IMR-90 (cell line): ENCODE data around the gene NEGR1. TPM values are rescaled to one million over a fixed set of nuclear protein-coding genes. Genes with fewer than 3 reads are reported as not detected.

Source experiments
- ATAC-seq: fragments of 200-7000 bp; cut with Tn5 transposase; 2 replicates; pipeline ENCODE4 v1.9.1; 2020; ENCODE audit warnings: low read depth, mild to moderate bottlenecking, moderate library complexity
- BruUV-seq: library from RNA; stranded (reverse); fragments of 400-500 nt; replicated peaks from 2 replicates; lab custom pipeline; 2021; lab: Mats Ljungman, UMichigan
- CTCF ChIA-PET: fragments of 300-600 bp; formaldehyde crosslinking; extraction: SDS; loops from one replicate; lab custom pipeline; 2021; ENCODE audit warnings: antibody characterized with exemption; lab: Yijun Ruan, JAX
- POLR2A ChIA-PET: fragments of 300-600 bp; sonication (Branson Sonifier 250); formaldehyde crosslinking; loops from one replicate; lab custom pipeline; 2022; ENCODE audit warnings: antibody characterized with exemption; ENCODE audit not compliant: unreplicated experiment; lab: Charles Lee
- DNase-seq: peaks from one replicate; pipeline ENCODE4 v3.0.0; 2013
- H2AFZ ChIP-seq: replicated peaks from 2 replicates; pipeline ENCODE3; 2013; ENCODE audit warnings: low read length, mild to moderate bottlenecking; ENCODE audit not compliant: poor library complexity
- H2AK5ac ChIP-seq: 2 replicates; pipeline ENCODE4 v1.6.1; 2013; ENCODE audit warnings: low read depth, low read length, inconsistent platforms
- H2AK9ac ChIP-seq: replicated peaks from 2 replicates; pipeline ENCODE3; 2013; ENCODE audit warnings: mild to moderate bottlenecking, low read depth, low read length, moderate library complexity; ENCODE audit not compliant: poor library complexity
- H2BK120ac ChIP-seq: 2 replicates; pipeline ENCODE4 v1.6.1; 2013; ENCODE audit warnings: low read depth, low read length, inconsistent platforms
- H2BK15ac ChIP-seq: 3 replicates; pipeline ENCODE4 v1.6.1; 2013; ENCODE audit warnings: low read depth, low read length, inconsistent platforms
- H2BK20ac ChIP-seq: 2 replicates; pipeline ENCODE4 v1.6.1; 2013; ENCODE audit warnings: low read depth, mild to moderate bottlenecking, inconsistent platforms, low read length, moderate library complexity
- H2BK5ac ChIP-seq: 2 replicates; pipeline ENCODE4 v1.6.1; 2013; ENCODE audit warnings: mild to moderate bottlenecking, low read depth, low read length, inconsistent platforms; ENCODE audit not compliant: poor library complexity, severe bottlenecking
- H3K14ac ChIP-seq: replicated peaks from 2 replicates; pipeline ENCODE4 v1.6.1; 2013; ENCODE audit warnings: low read depth, low read length, inconsistent platforms
- H3K18ac ChIP-seq: 2 replicates; pipeline ENCODE4 v1.6.1; 2013; ENCODE audit warnings: low read depth, low read length, control low read depth
- H3K23ac ChIP-seq: 2 replicates; pipeline ENCODE4 v1.6.1; 2013; ENCODE audit warnings: low read depth, low read length, inconsistent platforms
- H3K27ac ChIP-seq: 2 replicates; pipeline ENCODE4 v1.5.1; 2013; ENCODE audit warnings: mild to moderate bottlenecking, control low read depth, low read length; ENCODE audit not compliant: insufficient read depth
- H3K27me3 ChIP-seq: 2 replicates; pipeline ENCODE4 v1.6.1; 2013; ENCODE audit warnings: low read length; ENCODE audit not compliant: control insufficient read depth, insufficient read depth
- H3K36me3 ChIP-seq: 2 replicates; pipeline ENCODE4 v1.6.1; 2013; ENCODE audit warnings: low read length, mixed read lengths; ENCODE audit not compliant: control insufficient read depth, insufficient read depth
- H3K4ac ChIP-seq: 2 replicates; pipeline ENCODE4 v1.6.1; 2013; ENCODE audit warnings: low read depth, low read length, inconsistent platforms
- H3K4me1 ChIP-seq: 2 replicates; pipeline ENCODE4 v1.6.1; 2013; ENCODE audit warnings: low read length, mixed read lengths; ENCODE audit not compliant: control insufficient read depth, insufficient read depth
- H3K4me2 ChIP-seq: 2 replicates; pipeline ENCODE4 v1.6.1; 2013; ENCODE audit warnings: low read depth, mild to moderate bottlenecking, control low read depth, low read length, moderate library complexity
- H3K4me3 ChIP-seq: 2 replicates; pipeline ENCODE4 v1.5.1; 2013; ENCODE audit warnings: low read depth, mild to moderate bottlenecking, control low read depth, low read length, moderate library complexity; ENCODE audit not compliant: insufficient read depth
- H3K56ac ChIP-seq: 2 replicates; pipeline ENCODE4 v1.6.1; 2013; ENCODE audit warnings: low read length, inconsistent platforms; ENCODE audit not compliant: insufficient read depth; ENCODE audit errors: extremely low read depth
- H3K79me1 ChIP-seq, 2 experiments: 2 replicates each; pipeline ENCODE4 v1.6.1; 2013; ENCODE audit warnings: low read length in 2 of 2, inconsistent platforms in 1 of 2, low read depth in 1 of 2
- H3K9ac ChIP-seq: 2 replicates; pipeline ENCODE4 v1.6.1; 2013; ENCODE audit warnings: low read depth, low read length, control low read depth
- H3K9me1 ChIP-seq: 2 replicates; pipeline ENCODE4 v1.6.1; 2013; ENCODE audit warnings: low read length, inconsistent platforms; ENCODE audit not compliant: insufficient read depth
- H3K9me3 ChIP-seq: 2 replicates; pipeline ENCODE4 v1.6.1; 2013; ENCODE audit warnings: low read length; ENCODE audit not compliant: control insufficient read depth, insufficient read depth
- H4K20me1 ChIP-seq: 2 replicates; pipeline ENCODE4 v1.6.1; 2013; ENCODE audit warnings: low read length, inconsistent platforms; ENCODE audit not compliant: insufficient read depth
- H4K5ac ChIP-seq: 2 replicates; pipeline ENCODE4 v1.6.1; 2013; ENCODE audit warnings: mild to moderate bottlenecking, low read depth, low read length, control low read depth
- H4K8ac ChIP-seq, 2 experiments: 2 replicates each; pipeline ENCODE4 v1.6.1; 2013; ENCODE audit warnings: low read depth in 2 of 2, low read length in 2 of 2, control low read depth in 1 of 2, inconsistent platforms in 1 of 2
- H4K91ac ChIP-seq: 2 replicates; pipeline ENCODE4 v1.6.1; 2013; ENCODE audit warnings: low read depth, low read length, inconsistent platforms; ENCODE audit not compliant: insufficient read depth
- CHD1 ChIP-seq: IDR thresholded peaks from 2 replicates; pipeline ENCODE4 v1.6.1; 2012; ENCODE audit warnings: low read depth, low read length, improper control_type of control experiment
- MAFK ChIP-seq: IDR thresholded peaks from 2 replicates; pipeline ENCODE4 v1.6.1; 2012; ENCODE audit warnings: low read depth, low read length, improper control_type of control experiment
- WGBS, 2 experiments: methylation state at CpG; one replicate each; pipeline versions ENCODE4 v1.1.5 to v1.1.7; 2013; ENCODE audit warnings: missing lambda C conversion rate in 2 of 2; ENCODE audit not compliant: insufficient read length in 1 of 2; ENCODE audit errors: extremely low coverage in 2 of 2; 5-methylcytosine and 5-hydroxymethylcytosine counted together
- dilution Hi-C: fragments of 300-500 bp; cut with HindIII; formaldehyde crosslinking; loops from one replicate; pipeline ENCODE4 v1.14.3; 2018; ENCODE audit warnings: low sequenced_read_pairs; ENCODE audit not compliant: unreplicated experiment
- in situ Hi-C: fragments of 300-500 bp; cut with MboI; formaldehyde crosslinking; loops from 3 replicates; pipeline ENCODE4 v1.14.3; 2019; ENCODE audit warnings: low sequenced_read_pairs, inconsistent platforms, mixed read lengths
- intact Hi-C: fragments of 100-400 bp; cut with micrococcal nuclease; formaldehyde crosslinking; loops from 2 replicates; pipeline ENCODE4 v1.10.0; 2022
- polyA plus RNA-seq, 3 experiments: library from polyadenylated mRNA; depleted of rRNA; stranded (reverse); fragments of >200 nt; gene quantifications; 2 replicates each; pipeline ENCODE4 v1.2.3, GENCODE V29; 2012; ENCODE audit warnings: low replicate concordance in 1 of 3
- total RNA-seq: library from RNA; depleted of rRNA; stranded (reverse); fragments of >200 nt; gene quantifications from 2 replicates; pipeline ENCODE4 v1.2.3, GENCODE V29; 2012

Gene NEGR1
- total and polyA plus RNA-seq, 2 of the 4 experiments (the other 2 are of a cell fraction), result 5.1 to 9.1 TPM

GRCh38 chr1:72101840-72102632 is 180.3 kb downstream of the NEGR1 start:
- no peak overlapping the region for H3K4me2 ChIP-seq
- ATAC-seq, result no peak
- H4K91ac ChIP-seq, result no peak overlapping the region
- H3K36me3 ChIP-seq, result no peaks in the 10 kb centered on the region
- no peak overlapping the region for H4K5ac ChIP-seq
- no peak overlapping the region for H3K23ac ChIP-seq
- no peak overlapping the region for H3K4ac ChIP-seq
- no peak for DNase-seq
- no peaks in the 10 kb centered on the region; a peak in 1 of 4 replicates for H3K79me1 ChIP-seq
- POLR2A ChIA-PET, result no interaction called here
- no peak overlapping the region for H2BK15ac ChIP-seq
- H3K14ac ChIP-seq, result no peak overlapping the region
- WGBS, 2 experiments, result no CpG with 5 or more reads among the region's 3 CpGs
- in situ Hi-C loops (no loop called here), dilution Hi-C loops (no loop called here), intact Hi-C loops (no loop called here)
- TF ChIP-seq MAFK, result peak; percentile 60
- no peak for TF ChIP-seq CHD1
- no peaks in the 10 kb centered on the region for H4K20me1 ChIP-seq
- no peak overlapping the region for H2BK120ac ChIP-seq
- no peak overlapping the region for H3K9ac ChIP-seq
- H3K27me3 ChIP-seq, result no peaks in the 10 kb centered on the region
- H2AK9ac ChIP-seq, result no peak overlapping the region
- H2AK5ac ChIP-seq, result no peak overlapping the region
- H3K9me3 ChIP-seq, result no peaks in the 10 kb centered on the region
- BruUV-seq, result no TSS peak
- no peak overlapping the region for H3K27ac ChIP-seq
- H3K4me3 ChIP-seq, result no peak overlapping the region
- H2BK20ac ChIP-seq, result no peak overlapping the region
- CTCF ChIA-PET, result no interaction called here
- no peaks in the 10 kb centered on the region for H3K4me1 ChIP-seq
- no peak overlapping the region for H2AFZ ChIP-seq
- H2BK5ac ChIP-seq, result no peak overlapping the region
- no peak overlapping the region for H3K18ac ChIP-seq
- no peak overlapping the region for H3K56ac ChIP-seq
- H4K8ac ChIP-seq, result no peak overlapping the region
- H3K9me1 ChIP-seq, result no peaks in the 10 kb centered on the region
